Activated CD4-positive, alpha-beta T cell treated with anti-CD3 and anti-CD28 coated beads, Interleukin-10, Interleukin-2, amounts not matched to agents 100 ng/mL and 50 ng/mL, durations not matched to agents 16 hours and 8 hours (primary cell): ENCODE measurements around the gene CAVIN1.
"Not testable (repeated sequence)": the region's sequence is repeated elsewhere in the genome, so short reads cannot be mapped to it uniquely, and the experiment has no call there.

Experiments used
- DNase-seq: peaks from one replicate; pipeline ENCODE4 v3.0.0-alpha.2; 2020

Gene CAVIN1

GRCh38 chr17:42372142-42372541 is 50.9 kb downstream of the CAVIN1 start:
- no peak for DNase-seq

- DNase-seq = not testable (repeated sequence)
Measured at GRCh38 chr17:42368797-42369561, 54.1 kb downstream of the CAVIN1 start.

GRCh38 chr17:42368310-42368709 is 54.7 kb downstream of the CAVIN1 start:
- DNase-seq = not testable (repeated sequence)

GRCh38 chr17:42366176-42367023 is 56.7 kb downstream of the CAVIN1 start:
- not testable (repeated sequence) for DNase-seq

- DNase-seq = peak; percentile 40
Measured at GRCh38 chr17:42365136-42365535, 57.9 kb downstream of the CAVIN1 start.

GRCh38 chr17:42363767-42364585 is 59.1 kb downstream of the CAVIN1 start:
- DNase-seq = no peak

- DNase-seq = no peak
Measured at GRCh38 chr17:42363231-42363630, 59.8 kb downstream of the CAVIN1 start.

- no peak for DNase-seq
Measured at GRCh38 chr17:42362245-42362961, 60.7 kb downstream of the CAVIN1 start.

GRCh38 chr17:42361781-42362186 is 61.3 kb downstream of the CAVIN1 start:
- DNase-seq = peak; percentile 59

- DNase-seq = not testable (repeated sequence)
Measured at GRCh38 chr17:42360388-42360787, 62.7 kb downstream of the CAVIN1 start.

- no peak for DNase-seq
Measured at GRCh38 chr17:42359133-42359532, 63.9 kb downstream of the CAVIN1 start.

GRCh38 chr17:42358434-42358833 is 64.6 kb downstream of the CAVIN1 start:
- no peak for DNase-seq

- no peak for DNase-seq
Measured at GRCh38 chr17:42354956-42355843, 67.9 kb downstream of the CAVIN1 start.
